Measurements from ENCODE around the gene PRKCQ. TPM values are rescaled to one million over a fixed set of nuclear protein-coding genes. Genes with fewer than 3 reads are reported as not detected.

Gene PRKCQ
- total RNA-seq, 4 donors from 2014 or later = 1.4 to 2.8 TPM; not detected in 2

DNA sequence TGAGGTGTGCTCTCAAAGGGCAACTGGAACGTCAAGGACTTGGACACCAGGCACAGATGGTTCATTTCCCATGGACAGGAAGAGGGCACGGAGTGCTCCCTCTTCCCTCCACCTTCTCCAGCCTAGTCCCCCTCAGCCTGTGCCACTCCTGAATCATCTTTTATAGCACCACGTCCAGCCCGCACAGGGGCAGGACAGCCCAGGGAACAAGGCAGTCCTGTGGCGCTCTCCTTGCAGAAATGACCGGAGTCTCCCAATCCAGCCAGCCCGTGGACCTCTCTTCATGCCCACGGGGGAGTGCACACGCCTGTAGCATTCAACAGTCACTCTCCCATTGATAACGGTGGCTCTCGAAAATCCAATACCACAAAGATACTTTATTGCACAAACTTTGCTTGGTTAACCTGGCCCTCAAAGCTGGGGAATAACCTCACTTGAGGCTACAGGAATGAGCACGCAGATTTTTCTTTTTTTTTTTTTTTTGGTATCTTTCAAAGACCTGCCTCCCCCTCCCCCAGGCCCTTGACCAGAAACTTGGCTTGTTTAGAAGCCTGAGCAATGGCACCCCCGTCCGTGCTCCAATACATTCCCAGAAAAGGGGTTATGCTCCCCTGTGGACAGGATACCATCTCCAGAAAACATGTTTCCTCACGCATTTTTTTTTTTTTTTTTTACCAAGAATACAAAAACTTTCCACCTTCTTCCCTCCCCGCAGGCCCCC lies 733 bp downstream of the PRKCQ start:
- TF ChIP-seq POLR2A (IDR thresholded peaks at IDR 0.05) (no peak), CTCF (IDR thresholded peaks at IDR 0.05) (no peak)
- H3K4me1 ChIP-seq = no peaks in the 10 kb centered on the region
- intact Hi-C loops (cut with DNase I; ENCODE audit: low total_unique reads) = no loop called here
- peak overlapping the region in 1 of 2 donors; percentile 17 for H3K27ac ChIP-seq
- no peaks in the 10 kb centered on the region for H3K36me3 ChIP-seq
- H3K4me3 ChIP-seq = peak overlapping the region; percentile 18 to 81
- H3K9me3 ChIP-seq = no peaks in the 10 kb centered on the region
- DNase-seq = no peak
- no peaks in the 10 kb centered on the region for H3K27me3 ChIP-seq

GRCh38 chr10:6578795-6579182 lies 1.3 kb downstream of the PRKCQ start:
- DNase-seq = no peak
- intact Hi-C loops (cut with DNase I; ENCODE audit: low total_unique reads) = no loop called here
- no peak for TF ChIP-seq CTCF (IDR thresholded peaks at IDR 0.05)
- TF ChIP-seq POLR2A (IDR thresholded peaks at IDR 0.05) = no peak
- Histone ChIP-seq H3K27me3 (no peaks in the 10 kb centered on the region), H3K27ac (no peak overlapping the region), H3K4me3 (no peak overlapping the region), H3K36me3 (no peaks in the 10 kb centered on the region), H3K4me1 (no peaks in the 10 kb centered on the region), H3K9me3 (no peaks in the 10 kb centered on the region)

DNA sequence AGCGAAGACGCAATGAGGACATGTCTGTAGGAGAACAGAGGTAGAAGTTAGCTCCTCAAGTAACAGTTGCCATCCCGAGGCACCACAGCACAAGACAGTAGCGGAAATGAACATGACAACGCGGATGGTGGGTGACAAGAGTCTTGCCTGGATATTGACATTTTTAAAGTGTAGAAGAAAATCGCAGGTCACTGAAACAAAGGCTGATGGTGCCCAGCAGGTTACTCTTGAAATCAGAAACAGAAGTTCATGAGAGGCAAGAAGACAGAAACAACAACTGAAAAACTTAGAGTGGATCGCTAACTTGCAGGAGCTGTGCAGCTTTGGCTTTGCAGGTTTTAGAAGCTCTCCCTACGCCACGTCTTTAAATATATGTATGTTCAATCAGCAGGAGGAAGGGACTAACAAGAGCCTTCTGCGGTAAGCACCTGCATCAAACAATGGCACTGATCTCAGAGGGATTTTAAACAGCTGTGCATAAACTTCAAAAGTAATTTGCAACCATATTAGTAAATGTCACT lies 1.8 kb downstream of the PRKCQ start:
- no peak overlapping the region for H3K27ac ChIP-seq
- no peaks in the 10 kb centered on the region for H3K36me3 ChIP-seq
- TF ChIP-seq POLR2A (IDR thresholded peaks at IDR 0.05) = no peak
- DNase-seq = no peak
- no peaks in the 10 kb centered on the region for H3K27me3 ChIP-seq
- H3K4me1 ChIP-seq = no peaks in the 10 kb centered on the region
- no peaks in the 10 kb centered on the region for H3K9me3 ChIP-seq
- no peak overlapping the region for H3K4me3 ChIP-seq
- intact Hi-C loops (cut with DNase I; ENCODE audit: low total_unique reads) = no loop called here

- Histone ChIP-seq H3K36me3 (no peaks in the 10 kb centered on the region), H3K4me3 (no peak overlapping the region), H3K27me3 (no peaks in the 10 kb centered on the region), H3K27ac (no peak overlapping the region), H3K9me3 (no peaks in the 10 kb centered on the region), H3K4me1 (no peaks in the 10 kb centered on the region)
- DNase-seq = no peak
- TF ChIP-seq POLR2A (IDR thresholded peaks at IDR 0.05) = no peak
- no peak for TF ChIP-seq CTCF (IDR thresholded peaks at IDR 0.05)
- intact Hi-C loops (cut with DNase I; ENCODE audit: low total_unique reads) = no loop called here
These were observed 3.8 kb downstream of the PRKCQ start for GRCh38 chr10:6576326-6576725.

DNA sequence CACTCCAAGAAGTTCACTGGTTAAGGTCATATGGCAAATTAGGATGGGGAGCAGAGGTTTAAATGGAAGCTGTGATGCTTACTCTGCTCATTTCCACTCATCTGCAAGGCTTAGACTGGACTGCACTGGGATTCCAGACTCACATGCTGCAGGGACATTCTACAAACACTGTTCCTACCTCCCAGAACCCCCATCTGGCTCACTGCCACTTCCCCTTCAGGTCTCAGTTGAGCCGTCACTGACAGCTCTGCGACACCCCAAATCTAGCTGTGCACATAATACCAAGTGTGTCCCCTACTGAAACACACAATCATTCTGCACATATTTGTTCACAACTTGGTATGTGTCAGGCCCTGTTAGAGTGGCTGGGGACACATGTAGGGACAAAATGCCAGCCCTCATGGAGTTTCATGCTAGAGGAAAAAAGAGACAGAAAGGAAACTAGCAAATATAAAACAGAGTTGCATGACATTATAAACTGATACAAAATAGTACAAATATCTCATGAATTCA lies 5.4 kb downstream of the PRKCQ start:
- Histone ChIP-seq H3K4me1 (no peaks in the 10 kb centered on the region), H3K36me3 (no peaks in the 10 kb centered on the region), H3K9me3 (no peaks in the 10 kb centered on the region), H3K27ac (no peak overlapping the region), H3K27me3 (no peaks in the 10 kb centered on the region), H3K4me3 (no peak overlapping the region)
- DNase-seq = no peak
- TF ChIP-seq CTCF (IDR thresholded peaks at IDR 0.05) (no peak), POLR2A (IDR thresholded peaks at IDR 0.05) (no peak)
- intact Hi-C loops (cut with DNase I; ENCODE audit: low total_unique reads) = no loop called here

Data from uterus (tissue), 4 donors.